ENCODE results near the gene GATA2. TPM values are rescaled to one million over a fixed set of nuclear protein-coding genes. Genes with fewer than 3 reads are reported as not detected.

Gene GATA2
- total RNA-seq, 1 experiment from 2014 or later, result 74.6 TPM

- Histone ChIP-seq H3K4me3 (ENCODE audit: low read depth in 2 of 2, low read length in 2 of 2) (no peak overlapping the region), H3K36me3 (ENCODE audit: control insufficient read depth, insufficient read depth, low read length) (no peaks in the 10 kb centered on the region), H3K4me1 (ENCODE audit: control insufficient read depth, insufficient read depth, low read length) (peaks cover 5% of the 10 kb centered on the region), H3K9me3 (ENCODE audit: control insufficient read depth, insufficient read depth, low read depth, low read length) (no peaks in the 10 kb centered on the region), H3K27ac (ENCODE audit: low read length) (no peak overlapping the region), H3K27me3 (ENCODE audit: control insufficient read depth, insufficient read depth, low read length) (no peaks in the 10 kb centered on the region)
- ChIA-PET CTCF (no interaction called here), POLR2A (no interaction called here)
- DNase-seq (ENCODE audit: low read depth, low spot score) (no peak), ATAC-seq (no peak)
- TF ChIP-seq TCF7L2 (IDR thresholded peaks at IDR 0.05; ENCODE audit: low read depth, low read length) (no peak), SIN3A (IDR thresholded peaks at IDR 0.05; ENCODE audit: borderline replicate concordance, insufficient read depth, low read depth, low read length) (no peak), REST (IDR thresholded peaks at IDR 0.05; ENCODE audit: insufficient read depth in 1 of 2, low read depth in 2 of 2, low read length in 1 of 2) (no peak), CTCF (IDR thresholded peaks at IDR 0.05) (peak; percentile 80; the same call in 1 of the 2 replicates), POLR2AphosphoS5 (IDR thresholded peaks at IDR 0.05; ENCODE audit: low read depth, low read length) (no peak)
- BruUV-seq (replicated peaks), result no TSS peak
- in situ Hi-C loops (cut with HindIII; ENCODE audit: low pct_unique_long_range_greater_than_20kb, low sequenced_read_pairs) (no loop called here), intact Hi-C loops (cut with micrococcal nuclease; ENCODE audit: unreplicated experiment) (no loop called here)
These were observed 54.4 kb downstream of the GATA2 start for GRCh38 chr3:128438488-128439072.

- POLR2A ChIA-PET, result no interaction called here
- no peak for TF ChIP-seq CTCF (IDR thresholded peaks at IDR 0.05)
- TF ChIP-seq REST (IDR thresholded peaks at IDR 0.05; ENCODE audit: insufficient read depth in 1 of 2, low read depth in 2 of 2, low read length in 1 of 2), result no peak
- no peak for TF ChIP-seq SIN3A (IDR thresholded peaks at IDR 0.05; ENCODE audit: borderline replicate concordance, insufficient read depth, low read depth, low read length)
- no peak for TF ChIP-seq POLR2AphosphoS5 (IDR thresholded peaks at IDR 0.05; ENCODE audit: low read depth, low read length)
- TF ChIP-seq TCF7L2 (IDR thresholded peaks at IDR 0.05; ENCODE audit: low read depth, low read length), result no peak
- in situ Hi-C loops (cut with HindIII; ENCODE audit: low pct_unique_long_range_greater_than_20kb, low sequenced_read_pairs) (no loop called here), intact Hi-C loops (cut with micrococcal nuclease; ENCODE audit: unreplicated experiment) (no loop called here)
- Histone ChIP-seq H3K36me3 (ENCODE audit: control insufficient read depth, insufficient read depth, low read length) (no peaks in the 10 kb centered on the region), H3K9me3 (ENCODE audit: control insufficient read depth, insufficient read depth, low read depth, low read length) (no peaks in the 10 kb centered on the region), H3K27me3 (ENCODE audit: control insufficient read depth, insufficient read depth, low read length) (no peaks in the 10 kb centered on the region), H3K4me1 (ENCODE audit: control insufficient read depth, insufficient read depth, low read length) (peaks cover 13% of the 10 kb centered on the region), H3K27ac (ENCODE audit: low read length) (no peak overlapping the region), H3K4me3 (ENCODE audit: low read depth in 2 of 2, low read length in 2 of 2) (no peak overlapping the region)
- BruUV-seq (replicated peaks), result no TSS peak
- no peak for ATAC-seq
- no peak for DNase-seq (ENCODE audit: low read depth, low spot score)
- CTCF ChIA-PET, result no interaction called here
These were observed 56.8 kb downstream of the GATA2 start for GRCh38 chr3:128436214-128436613.

All from Panc1 (cell line).